Ishikawa (cell line): ENCODE results near the gene YARS1.

Experiments
- CEBPB ChIP-seq: IDR thresholded peaks from 2 replicates; pipeline ENCODE4 v1.6.1; 2012
- CREB1 ChIP-seq: IDR thresholded peaks from 2 replicates; pipeline ENCODE4 v1.6.1; 2012; ENCODE audit warnings: low read depth
- EGR1 ChIP-seq: IDR thresholded peaks from 2 replicates; pipeline ENCODE4 v1.6.1; 2012
- EP300 ChIP-seq: IDR thresholded peaks from 2 replicates; pipeline ENCODE4 v1.6.1; 2012; ENCODE audit warnings: borderline replicate concordance
- FOXM1 ChIP-seq: IDR thresholded peaks from 2 replicates; pipeline ENCODE4 v1.6.1; 2012; ENCODE audit warnings: low read depth, borderline replicate concordance
- RAD21 ChIP-seq: IDR thresholded peaks from 2 replicates; pipeline ENCODE4 v1.6.1; 2012; ENCODE audit warnings: low read depth
- TAF1 ChIP-seq: IDR thresholded peaks from 2 replicates; pipeline ENCODE4 v1.6.1; 2012; ENCODE audit warnings: low read depth, mild to moderate bottlenecking
- TCF12 ChIP-seq: IDR thresholded peaks from 2 replicates; pipeline ENCODE4 v1.6.1; 2012; ENCODE audit warnings: low read depth
- TEAD4 ChIP-seq: IDR thresholded peaks from 2 replicates; pipeline ENCODE4 v1.6.1; 2012
- YY1 ChIP-seq: IDR thresholded peaks from 2 replicates; pipeline ENCODE4 v1.6.1; 2012; ENCODE audit warnings: low read depth
- ZBTB7A ChIP-seq: IDR thresholded peaks from 2 replicates; pipeline ENCODE4 v1.6.1; 2012; ENCODE audit warnings: low read depth
- TF ChIP-seq, protein P1 (sequence below): IDR thresholded peaks from 2 replicates; pipeline ENCODE4 v1.6.1; 2012
- TF ChIP-seq, protein P2 (sequence below): IDR thresholded peaks from 2 replicates; pipeline ENCODE4 v1.6.1; 2012; ENCODE audit warnings: low read depth, mild to moderate bottlenecking
- TF ChIP-seq, protein P3 (sequence below): IDR thresholded peaks from 2 replicates; pipeline ENCODE4 v1.6.1; 2012

DNA sequence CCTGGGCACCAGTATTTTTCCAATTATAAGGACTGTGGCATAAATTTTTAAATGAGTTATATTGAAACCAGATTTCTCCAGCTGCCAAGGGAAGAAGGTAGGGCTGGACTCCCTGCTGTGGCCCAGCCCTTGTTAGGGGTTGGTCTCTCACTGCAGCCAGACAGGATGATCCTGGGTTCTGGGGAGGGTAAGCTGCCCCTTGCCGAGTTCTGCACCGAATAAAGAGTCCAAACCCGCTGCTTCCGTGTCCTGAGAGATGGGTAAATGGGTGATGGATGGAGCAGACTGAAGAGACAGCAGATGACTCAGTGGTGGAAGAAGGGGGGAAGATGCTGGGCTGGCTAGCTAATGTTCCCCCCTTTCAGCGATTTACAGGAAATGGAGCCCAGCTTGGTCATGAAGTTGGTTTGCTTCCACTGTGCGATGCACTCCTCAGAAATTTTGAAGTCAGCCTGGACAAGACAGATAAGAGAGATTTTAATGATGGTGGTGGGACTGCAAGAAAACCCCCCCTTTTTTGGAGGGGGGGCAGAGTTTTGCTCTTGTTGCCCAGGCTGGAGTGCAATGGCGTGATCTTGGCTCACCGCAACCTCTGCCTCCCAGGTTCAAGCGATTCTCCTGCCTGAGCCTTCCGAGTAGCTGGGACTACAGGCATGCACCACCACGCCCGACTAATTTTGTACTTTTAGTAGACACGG, 41.4 kb downstream of the YARS1 start:
- TF ChIP-seq YY1 (no peak), RAD21 (no peak), ZBTB7A (no peak), TCF12 (no peak), CEBPB (no peak), TEAD4 (no peak), TAF1 (no peak), CREB1 (no peak), EP300 (no peak), EGR1 (no peak), FOXM1 (no peak)
- TF ChIP-seq, protein P1, sequence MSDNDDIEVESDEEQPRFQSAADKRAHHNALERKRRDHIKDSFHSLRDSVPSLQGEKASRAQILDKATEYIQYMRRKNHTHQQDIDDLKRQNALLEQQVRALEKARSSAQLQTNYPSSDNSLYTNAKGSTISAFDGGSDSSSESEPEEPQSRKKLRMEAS: no peak
- TF ChIP-seq, protein P2, sequence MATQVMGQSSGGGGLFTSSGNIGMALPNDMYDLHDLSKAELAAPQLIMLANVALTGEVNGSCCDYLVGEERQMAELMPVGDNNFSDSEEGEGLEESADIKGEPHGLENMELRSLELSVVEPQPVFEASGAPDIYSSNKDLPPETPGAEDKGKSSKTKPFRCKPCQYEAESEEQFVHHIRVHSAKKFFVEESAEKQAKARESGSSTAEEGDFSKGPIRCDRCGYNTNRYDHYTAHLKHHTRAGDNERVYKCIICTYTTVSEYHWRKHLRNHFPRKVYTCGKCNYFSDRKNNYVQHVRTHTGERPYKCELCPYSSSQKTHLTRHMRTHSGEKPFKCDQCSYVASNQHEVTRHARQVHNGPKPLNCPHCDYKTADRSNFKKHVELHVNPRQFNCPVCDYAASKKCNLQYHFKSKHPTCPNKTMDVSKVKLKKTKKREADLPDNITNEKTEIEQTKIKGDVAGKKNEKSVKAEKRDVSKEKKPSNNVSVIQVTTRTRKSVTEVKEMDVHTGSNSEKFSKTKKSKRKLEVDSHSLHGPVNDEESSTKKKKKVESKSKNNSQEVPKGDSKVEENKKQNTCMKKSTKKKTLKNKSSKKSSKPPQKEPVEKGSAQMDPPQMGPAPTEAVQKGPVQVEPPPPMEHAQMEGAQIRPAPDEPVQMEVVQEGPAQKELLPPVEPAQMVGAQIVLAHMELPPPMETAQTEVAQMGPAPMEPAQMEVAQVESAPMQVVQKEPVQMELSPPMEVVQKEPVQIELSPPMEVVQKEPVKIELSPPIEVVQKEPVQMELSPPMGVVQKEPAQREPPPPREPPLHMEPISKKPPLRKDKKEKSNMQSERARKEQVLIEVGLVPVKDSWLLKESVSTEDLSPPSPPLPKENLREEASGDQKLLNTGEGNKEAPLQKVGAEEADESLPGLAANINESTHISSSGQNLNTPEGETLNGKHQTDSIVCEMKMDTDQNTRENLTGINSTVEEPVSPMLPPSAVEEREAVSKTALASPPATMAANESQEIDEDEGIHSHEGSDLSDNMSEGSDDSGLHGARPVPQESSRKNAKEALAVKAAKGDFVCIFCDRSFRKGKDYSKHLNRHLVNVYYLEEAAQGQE: no peak
- TF ChIP-seq, protein P3, sequence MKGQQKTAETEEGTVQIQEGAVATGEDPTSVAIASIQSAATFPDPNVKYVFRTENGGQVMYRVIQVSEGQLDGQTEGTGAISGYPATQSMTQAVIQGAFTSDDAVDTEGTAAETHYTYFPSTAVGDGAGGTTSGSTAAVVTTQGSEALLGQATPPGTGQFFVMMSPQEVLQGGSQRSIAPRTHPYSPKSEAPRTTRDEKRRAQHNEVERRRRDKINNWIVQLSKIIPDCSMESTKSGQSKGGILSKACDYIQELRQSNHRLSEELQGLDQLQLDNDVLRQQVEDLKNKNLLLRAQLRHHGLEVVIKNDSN: no peak
